HG02852 (cell line): ENCODE data around the gene ATP1A1.
A peak's percentile ranks its signal among the peaks of the same experiment; 100 is the strongest.

Source experiments
- ATAC-seq: cut with Tn5 transposase; IDR thresholded peaks from one replicate; pipeline ENCODE4 v1.9.1; 2021; ENCODE audit warnings: mild to moderate bottlenecking, moderate library complexity; ENCODE audit not compliant: unreplicated experiment

The ATP1A1 gene

GRCh38 chr1:116389013-116389412 lies 16.0 kb downstream of the ATP1A1 start:
- no peak for ATAC-seq

DNA sequence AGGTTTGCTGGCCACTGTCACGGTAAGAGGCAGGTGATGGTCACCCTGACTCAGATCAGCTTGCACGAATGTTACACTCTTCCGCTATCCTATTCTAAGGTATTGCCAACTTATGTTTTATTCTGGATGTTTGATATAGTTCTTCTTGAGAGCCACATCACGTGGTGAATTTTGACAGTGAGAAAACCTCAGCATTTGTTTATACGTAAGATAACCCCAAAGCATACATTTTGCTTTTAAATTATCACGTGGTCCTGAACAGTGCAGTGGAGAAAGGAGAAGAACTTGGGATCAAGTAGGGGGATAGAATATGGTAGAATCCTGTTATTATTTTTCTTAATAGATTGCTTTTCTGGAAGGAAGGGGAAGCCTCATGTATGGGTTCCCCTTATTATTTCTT lies 16.6 kb downstream of the ATP1A1 start:
- ATAC-seq = no peak

- ATAC-seq = peak; percentile 90
Observed at GRCh38 chr1:116390195-116390594, 17.2 kb downstream of the ATP1A1 start.

- no peak for ATAC-seq
Observed at GRCh38 chr1:116391185-116391584, 18.1 kb downstream of the ATP1A1 start.

DNA sequence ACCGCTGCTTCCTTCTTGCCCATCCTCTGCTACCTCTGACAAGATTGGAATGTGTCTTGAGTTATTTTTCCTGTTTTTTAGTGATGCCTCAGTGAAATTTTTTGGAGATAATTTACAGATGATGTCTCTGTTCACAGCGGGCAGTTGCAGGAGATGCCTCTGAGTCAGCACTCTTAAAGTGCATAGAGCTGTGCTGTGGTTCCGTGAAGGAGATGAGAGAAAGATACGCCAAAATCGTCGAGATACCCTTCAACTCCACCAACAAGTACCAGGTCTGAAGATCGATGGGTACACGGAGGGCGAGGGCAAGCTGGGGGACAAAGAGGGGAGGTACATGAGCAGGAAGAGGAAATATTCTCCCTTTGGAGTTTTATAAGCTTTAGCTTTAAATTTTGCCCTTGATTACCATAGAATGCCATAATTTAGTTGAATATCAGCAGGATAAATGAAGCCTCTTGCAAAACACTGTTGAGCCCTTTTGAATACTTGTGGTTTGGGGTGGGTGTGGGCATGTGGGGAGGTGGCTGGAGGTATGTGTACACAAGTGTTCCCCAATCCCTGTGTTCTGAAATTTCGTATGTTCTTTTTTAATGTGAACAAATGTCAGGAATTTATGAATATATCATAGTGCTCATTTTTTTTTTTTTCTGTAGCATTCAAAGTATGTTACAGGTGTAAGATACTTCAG lies 19.8 kb downstream of the ATP1A1 start:
- no peak for ATAC-seq

GRCh38 chr1:116393792-116394191 lies 20.7 kb downstream of the ATP1A1 start:
- no peak for ATAC-seq

DNA sequence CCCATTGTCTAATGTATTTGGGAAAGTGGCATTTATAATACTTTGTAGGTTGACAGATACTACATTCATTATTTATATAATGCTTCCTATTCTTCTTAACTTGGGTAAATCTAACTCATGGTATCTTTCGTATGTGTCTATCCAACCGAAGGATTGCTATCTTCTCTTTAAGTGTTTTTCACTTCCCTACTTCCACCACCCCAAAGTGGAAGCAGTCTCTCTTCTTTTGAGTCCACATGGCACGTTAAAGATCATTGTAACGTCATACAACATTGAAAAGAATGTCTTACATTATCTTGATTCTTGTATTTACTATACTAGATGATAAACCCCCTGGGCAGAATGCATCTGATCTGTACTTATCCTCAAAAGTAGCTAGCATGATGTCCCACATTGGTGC lies 21.2 kb downstream of the ATP1A1 start:
- ATAC-seq = no peak

DNA sequence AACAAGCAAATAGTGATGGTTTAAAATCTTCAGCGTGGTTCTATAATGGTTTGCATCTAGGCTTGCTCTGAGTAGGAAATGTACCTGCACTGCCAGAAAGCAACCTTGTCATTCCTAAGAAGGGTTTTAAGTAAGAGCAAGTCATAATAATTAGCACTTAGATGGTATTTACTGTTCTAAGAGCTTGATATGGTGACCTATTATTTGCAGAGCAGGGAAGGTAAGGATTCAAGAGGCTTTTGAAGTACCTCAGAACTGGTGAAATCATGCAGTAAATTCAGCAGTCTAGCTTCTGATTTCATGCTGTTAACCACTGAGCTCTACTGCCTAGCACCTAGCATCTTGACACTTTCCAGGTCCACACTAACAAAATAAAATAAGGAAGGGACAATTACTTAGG lies 23.7 kb downstream of the ATP1A1 start:
- no peak for ATAC-seq

GRCh38 chr1:116397728-116398127 lies 24.7 kb downstream of the ATP1A1 start:
- ATAC-seq = no peak

DNA sequence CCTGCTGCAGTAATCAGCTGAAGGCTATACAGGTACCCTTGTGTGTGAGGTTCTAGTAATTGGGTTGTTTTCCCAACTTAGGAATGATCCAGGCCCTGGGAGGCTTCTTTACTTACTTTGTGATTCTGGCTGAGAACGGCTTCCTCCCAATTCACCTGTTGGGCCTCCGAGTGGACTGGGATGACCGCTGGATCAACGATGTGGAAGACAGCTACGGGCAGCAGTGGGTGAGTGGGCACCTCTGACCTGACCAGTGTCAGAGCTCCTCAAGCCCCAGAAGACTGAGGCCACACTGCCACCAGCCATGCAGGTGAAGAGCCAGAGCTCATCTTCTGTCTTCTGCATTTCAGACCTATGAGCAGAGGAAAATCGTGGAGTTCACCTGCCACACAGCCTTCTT lies 27.7 kb downstream of the ATP1A1 start:
- no peak for ATAC-seq

GRCh38 chr1:116401646-116402176 lies 28.7 kb downstream of the ATP1A1 start:
- no peak for ATAC-seq

DNA sequence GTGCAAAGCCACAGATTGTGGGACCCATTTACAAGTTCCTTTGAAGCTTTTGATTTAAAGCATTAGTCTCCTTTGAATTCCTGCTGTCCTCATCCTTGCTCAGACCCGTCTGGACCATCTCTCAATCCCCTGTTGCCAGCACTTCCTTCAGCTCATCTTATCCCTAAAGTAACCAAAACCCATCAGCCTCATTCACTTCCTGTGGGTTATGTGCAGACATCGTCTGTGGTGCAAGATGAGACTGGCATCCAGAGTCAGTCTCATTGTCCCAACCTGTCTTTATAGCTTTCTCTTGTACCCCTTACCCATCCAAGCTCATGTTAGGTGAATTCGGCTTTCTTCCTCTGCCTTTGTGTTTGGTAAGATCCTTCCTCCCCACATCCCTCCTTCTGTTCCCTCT lies 29.3 kb downstream of the ATP1A1 start:
- ATAC-seq = no peak

DNA sequence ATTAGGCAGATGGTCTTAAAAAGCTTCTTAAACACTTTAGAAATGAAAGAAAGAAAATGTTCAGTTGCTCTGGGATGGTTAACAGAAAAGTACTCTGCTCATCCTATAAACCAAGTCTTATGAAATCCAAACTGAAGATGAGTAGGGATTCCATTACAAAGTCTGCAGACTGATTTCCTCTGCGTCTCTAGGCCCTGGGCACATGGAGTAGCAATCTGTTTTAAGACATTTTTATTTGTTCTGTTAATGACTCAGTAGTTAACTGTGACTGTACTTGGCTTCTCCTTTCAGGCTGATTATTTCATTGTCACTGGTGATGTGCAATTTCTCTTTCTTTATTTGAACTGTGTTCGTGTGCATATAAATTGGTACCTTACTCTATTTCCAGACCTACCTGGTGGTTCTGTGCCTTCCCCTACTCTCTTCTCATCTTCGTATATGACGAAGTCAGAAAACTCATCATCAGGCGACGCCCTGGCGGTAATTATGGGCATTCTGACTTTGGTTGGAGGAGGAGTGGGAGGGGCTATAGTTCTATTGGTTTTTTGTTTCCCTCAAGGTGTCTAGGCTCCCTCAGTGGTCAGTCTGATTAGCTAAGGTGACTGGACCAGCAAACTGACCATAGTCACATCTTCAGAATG lies 30.6 kb downstream of the ATP1A1 start:
- ATAC-seq = no peak

- no peak for ATAC-seq
Observed at GRCh38 chr1:116404699-116405098, 31.7 kb downstream of the ATP1A1 start.

- ATAC-seq = no peak
Observed at GRCh38 chr1:116405241-116406135, 32.4 kb downstream of the ATP1A1 start.

- no peak for ATAC-seq
Observed at GRCh38 chr1:116407033-116407432, 34.0 kb downstream of the ATP1A1 start.

DNA sequence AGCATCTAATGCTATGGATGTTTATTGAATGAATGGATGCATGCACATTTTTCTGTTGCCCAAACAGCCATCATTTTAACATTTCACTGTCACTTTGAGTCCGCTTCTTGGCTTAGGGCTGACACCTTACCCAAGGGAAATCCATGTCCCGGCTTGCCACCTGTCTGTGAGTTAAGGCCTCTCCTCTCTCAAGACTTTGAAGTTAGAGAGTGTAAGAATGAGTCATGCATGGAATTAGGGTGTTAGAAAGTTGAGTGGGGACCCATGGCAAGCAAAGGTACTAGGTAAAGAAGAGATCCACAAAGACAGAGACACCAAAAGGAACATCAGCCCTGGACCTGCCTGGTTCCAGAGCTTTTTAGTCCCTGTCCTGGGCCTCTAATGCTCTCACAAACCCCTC lies 35.1 kb downstream of the ATP1A1 start:
- no peak for ATAC-seq

GRCh38 chr1:116408803-116409720 lies 36.0 kb downstream of the ATP1A1 start:
- no peak for ATAC-seq

DNA sequence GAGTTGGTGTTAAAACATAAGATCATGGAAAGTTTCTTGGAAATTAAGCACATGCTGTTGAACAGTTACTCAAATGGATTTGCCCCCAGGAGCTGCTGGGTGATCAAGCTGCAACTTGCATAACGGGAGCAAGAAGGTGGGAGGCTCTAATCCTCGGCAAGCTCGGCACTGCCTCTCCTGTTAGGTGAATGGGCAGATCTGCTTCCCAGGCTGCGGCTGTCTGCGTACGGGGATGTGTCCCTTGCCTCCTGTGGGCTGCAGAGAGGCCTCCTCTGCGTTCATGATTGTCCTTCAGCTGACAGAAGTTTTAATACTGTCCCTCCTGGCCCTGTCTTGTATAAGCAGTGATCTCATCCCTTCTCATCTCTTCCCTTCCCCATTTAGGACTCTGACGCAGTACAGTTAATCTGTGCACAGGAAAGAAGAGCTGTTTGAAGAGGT lies 36.7 kb downstream of the ATP1A1 start:
- no peak for ATAC-seq

GRCh38 chr1:116411784-116412479 lies 38.9 kb downstream of the ATP1A1 start:
- ATAC-seq = no peak
